ENCODE measurements around the gene GRIP2.

Gene GRIP2

GRCh38 chr3:14505001-14505802 lies 34.9 kb downstream of the GRIP2 start:
- no peak for DNase-seq

DNA sequence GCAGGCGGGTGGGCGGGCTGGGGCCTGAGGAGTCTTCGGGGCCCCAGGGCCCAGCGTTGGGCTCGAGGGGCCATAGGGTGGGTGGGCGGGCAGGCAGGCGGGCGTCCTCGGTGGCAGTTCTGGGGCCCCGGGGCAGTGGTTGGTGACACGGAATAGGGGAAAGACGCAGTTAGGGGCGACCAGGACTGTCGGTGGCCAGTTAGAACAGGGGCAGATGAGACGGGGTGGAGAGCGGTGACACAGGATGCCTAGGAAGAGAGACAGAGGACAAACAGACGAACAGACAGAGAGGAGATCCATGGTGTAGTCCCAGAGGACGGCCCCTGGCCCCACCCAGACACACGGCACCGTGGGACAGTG lies 36.5 kb downstream of the GRIP2 start:
- no peak for DNase-seq

DNA sequence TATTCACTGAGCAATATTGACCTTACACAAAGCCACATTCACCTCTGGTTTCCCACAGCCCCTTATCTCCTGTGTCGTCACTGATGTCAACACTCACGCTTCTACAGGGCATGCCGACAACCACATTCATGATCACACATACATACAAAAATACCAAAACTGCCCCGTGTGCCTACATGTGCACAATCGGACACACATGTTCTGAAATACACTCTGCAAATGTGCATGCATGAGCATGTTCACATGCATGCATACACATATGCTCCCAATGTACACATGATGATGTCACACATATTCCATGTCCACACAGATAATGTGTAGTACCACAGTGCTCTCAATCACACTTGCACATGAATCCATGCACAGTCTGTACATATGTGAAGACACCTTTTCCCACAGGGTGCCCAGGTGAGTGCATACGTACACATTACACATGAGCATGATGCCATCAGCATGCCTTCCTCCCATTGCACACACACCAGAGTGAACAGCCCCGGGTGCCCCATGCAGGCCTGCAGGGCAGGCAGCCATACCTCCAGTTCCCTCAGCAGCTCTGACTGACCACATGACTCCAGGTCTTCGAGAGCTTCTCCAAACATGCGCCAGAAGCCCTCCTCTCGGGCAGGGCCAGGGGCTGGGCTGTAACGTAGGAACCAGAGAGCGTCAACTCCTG lies 37.0 kb downstream of the GRIP2 start:
- no peak for DNase-seq

GRCh38 chr3:14502472-14502871 lies 37.7 kb downstream of the GRIP2 start:
- no peak for DNase-seq

- DNase-seq = no peak
These were observed 42.8 kb downstream of the GRIP2 start for GRCh38 chr3:14497321-14497720.

DNA sequence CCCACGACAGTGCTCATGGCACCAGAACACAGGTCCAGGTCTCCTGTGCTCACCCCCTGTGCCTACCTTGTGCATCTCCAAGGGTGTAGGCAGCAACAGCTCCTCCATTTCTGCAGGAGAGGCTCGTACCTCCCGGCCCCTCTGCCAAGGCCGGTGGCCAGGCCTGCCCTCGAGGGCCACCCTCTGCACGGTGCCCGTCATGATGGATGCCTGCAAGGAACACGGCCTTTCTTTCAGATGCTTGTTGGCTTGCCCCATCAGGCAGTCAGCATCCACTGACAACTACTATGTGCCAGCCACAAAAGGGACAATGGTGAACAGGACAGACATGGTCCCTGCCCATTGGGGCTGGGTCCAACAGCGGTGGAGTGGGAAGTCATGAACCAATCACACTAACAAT lies 43.8 kb downstream of the GRIP2 start:
- no peak for DNase-seq

DNA sequence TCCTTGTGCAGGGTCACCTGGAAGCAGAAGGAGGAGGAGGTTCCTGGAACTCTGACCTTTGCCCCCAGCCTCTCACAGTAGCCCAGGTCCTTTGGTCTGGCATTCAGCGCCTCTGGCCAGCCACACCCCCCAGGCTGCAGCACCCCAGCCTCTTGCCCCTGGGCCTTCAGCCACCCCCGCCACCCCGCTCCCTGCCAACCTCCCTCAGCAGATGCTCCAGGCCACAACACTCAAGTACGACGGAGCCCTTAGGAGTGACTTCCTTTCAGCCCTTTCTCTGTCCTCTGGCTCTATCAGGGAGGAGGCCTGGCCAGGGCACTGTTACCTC lies 45.2 kb downstream of the GRIP2 start:
- no peak for DNase-seq

- no peak for DNase-seq
These were observed 45.7 kb downstream of the GRIP2 start for GRCh38 chr3:14494279-14494972.

DNA sequence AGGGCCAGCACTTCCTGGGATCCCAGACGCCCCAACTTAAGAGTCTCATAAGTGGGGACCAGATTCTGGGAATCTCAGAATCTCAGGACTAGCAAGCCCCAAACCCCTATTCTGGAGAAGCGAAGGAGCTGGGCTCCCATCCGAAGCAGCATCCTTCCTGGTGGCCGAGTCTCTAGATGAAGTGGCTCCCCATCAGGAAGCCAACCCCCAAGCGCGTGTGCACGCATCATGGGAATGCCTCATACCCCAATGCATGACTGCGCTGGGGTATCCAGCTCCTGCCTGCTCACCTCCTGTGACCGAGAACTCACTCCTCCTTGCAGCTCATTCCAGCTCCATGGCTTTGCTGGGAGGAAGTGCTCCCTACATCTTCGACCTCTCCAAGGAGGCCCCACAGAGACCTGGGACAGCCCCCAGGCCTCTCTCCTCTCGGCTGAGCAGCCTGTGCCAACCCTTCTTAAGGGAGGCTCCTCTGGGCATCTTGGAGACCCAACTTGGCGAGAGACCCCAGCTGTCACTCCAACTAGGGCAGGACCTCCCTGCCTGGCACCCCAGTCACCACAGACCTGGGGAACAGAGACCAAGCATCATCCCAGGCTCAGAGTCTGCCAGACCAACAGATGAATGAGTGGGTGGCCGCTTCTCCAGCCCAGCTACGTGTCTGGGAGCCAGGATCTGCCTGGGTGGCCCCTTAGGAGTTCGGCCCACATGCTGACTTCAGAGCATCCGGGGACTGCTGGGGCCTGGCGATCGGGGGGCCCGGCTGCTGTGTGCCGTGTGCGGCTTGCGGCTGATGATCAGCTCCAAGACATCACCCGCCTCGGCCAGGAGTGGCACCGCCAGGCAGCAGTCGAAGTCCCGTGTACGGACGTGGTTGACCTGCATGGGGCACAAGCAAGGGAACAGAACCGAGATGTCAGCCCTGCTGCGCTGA lies 46.9 kb downstream of the GRIP2 start:
- DNase-seq = no peak

GRCh38 chr3:14491396-14492190 lies 48.5 kb downstream of the GRIP2 start:
- no peak for DNase-seq

- DNase-seq = no peak
These were observed 49.3 kb downstream of the GRIP2 start for GRCh38 chr3:14490831-14491230.

GRCh38 chr3:14490255-14490654 lies 49.9 kb downstream of the GRIP2 start:
- no peak for DNase-seq

DNA sequence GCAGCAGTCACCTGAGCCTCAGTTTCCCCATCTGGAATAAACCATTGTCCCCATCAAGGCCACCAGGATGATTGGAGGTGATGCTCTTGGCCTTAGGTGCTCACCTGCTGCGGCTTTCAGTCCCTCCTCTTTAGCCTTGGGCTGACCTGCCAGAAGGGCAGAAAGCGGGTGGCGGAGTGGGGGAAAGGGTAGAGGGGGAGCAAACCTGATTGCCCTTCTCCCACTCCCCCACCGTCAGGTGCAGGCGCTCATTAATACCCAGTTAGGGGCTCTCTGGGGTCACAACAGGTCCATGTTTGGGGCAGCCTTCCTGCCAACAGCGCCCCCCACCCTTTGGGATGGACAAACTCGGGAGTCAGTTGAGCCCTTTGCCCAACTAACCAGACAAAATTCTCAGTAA lies 50.5 kb downstream of the GRIP2 start:
- DNase-seq = no peak

DNA sequence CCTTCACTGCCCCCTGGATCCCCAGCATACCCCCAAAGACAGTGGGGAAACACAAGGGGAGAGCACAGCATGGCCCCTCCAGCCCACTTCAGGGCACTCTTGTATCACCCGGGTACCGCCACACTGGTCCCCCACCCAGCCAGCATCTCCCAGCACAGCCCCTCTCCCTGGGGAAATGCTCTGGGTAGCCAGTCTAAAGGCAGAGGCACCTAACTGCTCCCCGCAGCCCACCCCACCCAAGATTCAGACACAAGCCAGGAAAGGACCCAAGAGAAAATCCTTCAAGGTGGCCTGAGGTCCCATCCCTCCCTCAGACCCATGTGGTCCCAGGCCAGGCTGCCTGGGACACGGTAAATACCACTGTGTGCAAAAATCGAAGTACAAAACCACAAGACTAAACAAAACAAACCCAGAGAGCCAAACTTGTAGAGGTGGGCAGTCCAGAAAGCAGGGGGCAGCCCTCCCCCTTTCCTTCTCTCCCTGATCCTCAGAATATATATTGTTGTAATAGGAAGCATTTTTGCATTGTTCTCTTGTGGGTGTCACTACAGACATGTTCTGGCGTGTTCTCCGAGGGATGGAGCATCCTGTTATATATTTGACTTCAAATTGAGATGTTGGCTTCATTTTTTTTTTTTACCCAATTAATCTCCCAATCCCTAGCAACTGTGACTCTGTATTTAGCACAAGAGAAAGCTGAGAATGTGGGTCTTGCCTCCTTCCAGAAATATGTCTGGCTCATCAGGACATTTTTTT lies 51.7 kb downstream of the GRIP2 start:
- DNase-seq = no peak

- no peak for DNase-seq
These were observed 52.3 kb downstream of the GRIP2 start for GRCh38 chr3:14487821-14488220.

DNA sequence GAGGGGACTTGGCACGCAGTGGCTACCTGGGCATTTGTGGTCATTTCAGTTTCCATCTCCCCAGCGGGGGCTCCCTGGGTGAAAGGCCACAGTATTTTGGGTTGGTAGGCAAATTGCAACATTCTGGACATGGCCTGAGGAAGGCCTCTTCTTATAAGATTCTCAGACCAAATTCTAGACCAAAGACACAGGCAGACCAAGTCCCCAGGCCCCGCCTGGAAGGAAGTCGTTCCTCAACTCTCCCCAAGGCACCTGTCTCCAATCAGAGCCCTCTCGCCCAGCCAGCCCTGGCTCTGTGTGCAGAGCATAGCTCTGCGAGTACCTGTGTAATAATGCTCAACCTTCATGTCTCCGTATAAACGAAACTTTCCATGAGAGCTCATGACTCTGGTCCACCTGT lies 53.1 kb downstream of the GRIP2 start:
- no peak for DNase-seq

DNA sequence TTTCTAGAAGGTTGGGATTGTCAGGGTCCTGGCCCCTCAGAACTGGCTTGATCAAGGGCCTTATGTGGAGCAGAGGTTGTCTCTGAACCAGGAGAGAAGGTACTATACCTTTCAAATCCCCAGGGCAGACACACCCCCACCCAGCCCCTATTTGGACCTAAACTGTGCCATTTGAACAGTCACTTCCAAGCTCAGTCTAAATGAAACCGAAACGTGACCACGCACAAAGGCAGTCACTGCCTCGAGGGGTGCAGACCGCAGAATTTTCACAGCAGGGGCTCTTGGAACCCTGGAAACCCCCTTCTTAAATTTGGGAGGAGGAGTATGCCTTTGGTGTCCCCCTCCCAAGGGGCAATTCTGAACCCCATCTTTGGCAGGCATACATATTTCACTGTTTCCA lies 53.7 kb downstream of the GRIP2 start:
- no peak for DNase-seq

- no peak for DNase-seq
These were observed 54.2 kb downstream of the GRIP2 start for GRCh38 chr3:14485981-14486380.

DNA sequence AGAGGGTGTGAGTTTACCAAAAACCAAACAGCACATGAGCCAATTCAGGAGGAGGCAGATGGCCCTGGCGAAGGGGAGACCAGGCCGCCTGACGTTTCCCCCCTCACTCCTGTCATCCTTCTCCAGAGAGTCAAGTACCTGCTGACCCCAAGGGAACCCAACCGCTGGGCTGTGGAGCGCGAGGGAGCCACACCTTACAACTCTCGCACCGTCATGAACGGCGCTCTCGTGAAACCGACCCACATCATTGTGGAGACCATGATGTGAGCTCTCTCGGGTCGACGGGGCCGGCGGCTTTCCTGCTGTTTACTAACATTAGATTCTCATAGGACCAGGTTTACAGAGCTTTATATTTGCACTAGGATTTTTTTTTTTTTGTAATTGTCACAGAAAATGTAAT lies 55.4 kb downstream of the GRIP2 start:
- no peak for DNase-seq

DNA sequence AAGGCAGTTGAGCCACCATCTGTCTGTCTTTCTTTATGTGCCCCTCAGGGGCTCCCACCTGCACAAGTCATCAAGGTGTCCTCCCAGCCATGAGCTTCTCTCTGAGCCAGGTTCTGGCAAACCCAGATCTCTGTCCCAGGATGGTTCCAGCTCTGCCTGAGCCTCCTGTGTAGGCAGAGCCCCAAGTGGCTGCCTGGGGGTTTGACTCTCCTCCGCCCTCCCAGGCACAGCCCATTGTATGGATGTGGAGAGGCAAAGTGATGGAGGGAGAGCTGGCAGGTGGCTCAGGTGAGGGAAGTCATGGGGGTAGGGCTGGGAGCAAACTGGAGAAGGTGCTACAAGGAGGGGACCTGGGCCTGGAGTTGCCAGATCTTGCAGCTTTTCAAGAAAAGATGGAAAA lies 56.9 kb downstream of the GRIP2 start:
- no peak for DNase-seq

- DNase-seq = no peak
These were observed 57.8 kb downstream of the GRIP2 start for GRCh38 chr3:14482271-14482721.
